GM12878 (cell line): Measurements from ENCODE around the gene FTL. TPM values are rescaled to one million over a fixed set of nuclear protein-coding genes. Genes with fewer than 3 reads are reported as not detected.

Experiments
- ATAC-seq: fragments of 200-7000 bp; cut with Tn5 transposase; 3 replicates; pipeline ENCODE4 v1.9.1; 2020; ENCODE audit warnings: mild to moderate bottlenecking, moderate library complexity
- BruUV-seq: library from RNA; stranded (reverse); fragments of 400-500 nt; replicated peaks from 2 replicates; lab custom pipeline; 2021; lab: Mats Ljungman, UMichigan
- CTCF ChIA-PET: fragments of 300-600 bp; sonication (Branson Sonifier 250); formaldehyde crosslinking; extraction: SDS; loops from one replicate; lab custom pipeline; 2021; ENCODE audit warnings: inconsistent platforms; lab: Yijun Ruan, JAX
- POLR2A ChIA-PET: fragments of 350-600 bp; formaldehyde crosslinking; extraction: SDS; loops from one replicate; lab custom pipeline; 2021; ENCODE audit warnings: inconsistent platforms; lab: Charles Lee
- RAD21 ChIA-PET: fragments of 300-600 bp; sonication (Branson Sonifier 250); formaldehyde crosslinking; loops from one replicate; lab custom pipeline; 2023; ENCODE audit warnings: antibody characterized with exemption; ENCODE audit not compliant: unreplicated experiment; lab: Charles Lee
- SMC1A ChIA-PET: fragments of 300-600 bp; sonication (Branson Sonifier 250); formaldehyde crosslinking; loops from one replicate; lab custom pipeline; 2023; ENCODE audit not compliant: unreplicated experiment, uncharacterized antibody; lab: Charles Lee
- DNase-seq: peaks from one replicate; pipeline ENCODE4 v3.0.0-alpha.2; 2011; ENCODE audit warnings: low read depth, low spot score
- FAIRE-seq: peaks from 3 replicates; lab custom pipeline; 2011; peaks lifted over from hg19 to GRCh38; lab: Jason Lieb, UNC
- H2AFZ ChIP-seq: 2 replicates; pipeline ENCODE4 v1.6.0; 2011; ENCODE audit warnings: low read depth, low read length, control low read depth; ENCODE audit not compliant: control insufficient read depth
- H3K27ac ChIP-seq: 2 replicates; pipeline ENCODE4 v1.5.1; 2011; ENCODE audit warnings: control low read depth; ENCODE audit not compliant: control insufficient read depth, insufficient read depth
- H3K27me3 ChIP-seq, 2 experiments: replicated peaks in 1 of 2; 2 replicates each; pipeline versions ENCODE4 v1.6.0 to v1.6.1; 2011; ENCODE audit warnings: low read length in 1 of 2; ENCODE audit not compliant: control insufficient read depth in 2 of 2, insufficient read depth in 2 of 2
- H3K36me3 ChIP-seq, 2 experiments: 2 replicates each; pipeline ENCODE4 v1.5.1; 2011; ENCODE audit warnings: low read length in 1 of 2; ENCODE audit not compliant: control insufficient read depth in 2 of 2, insufficient read depth in 2 of 2
- H3K4me1 ChIP-seq: 2 replicates; pipeline ENCODE4 v1.6.1; 2011; ENCODE audit warnings: mild to moderate bottlenecking, low read length, moderate library complexity, mixed read lengths; ENCODE audit not compliant: control insufficient read depth, insufficient read depth
- H3K4me2 ChIP-seq: 2 replicates; pipeline ENCODE4 v1.6.0; 2011; ENCODE audit warnings: control low read depth; ENCODE audit not compliant: control insufficient read depth, insufficient read depth
- H3K4me3 ChIP-seq: fragments of 200-600 bp; sonication (generic); 2 replicates; pipeline ENCODE4 v1.5.1; 2016
- H3K79me2 ChIP-seq: 2 replicates; pipeline ENCODE4 v1.6.0; 2011; ENCODE audit warnings: low read length; ENCODE audit not compliant: control insufficient read depth, insufficient read depth
- H3K9ac ChIP-seq: 2 replicates; pipeline ENCODE4 v1.8.0; 2011; ENCODE audit warnings: low read length, control low read depth, mixed read lengths; ENCODE audit not compliant: control insufficient read depth, insufficient read depth
- H3K9me3 ChIP-seq: replicated peaks from 3 replicates; pipeline ENCODE4 v1.5.1; 2011; ENCODE audit warnings: mild to moderate bottlenecking, low read length; ENCODE audit not compliant: control insufficient read depth, insufficient read depth
- H4K20me1 ChIP-seq: 2 replicates; pipeline ENCODE4 v1.6.0; 2011; ENCODE audit not compliant: control insufficient read depth, insufficient read depth
- BCL11A ChIP-seq: IDR thresholded peaks from 2 replicates; pipeline ENCODE4 v1.6.1; 2011; ENCODE audit warnings: low read depth, low read length
- CUX1 ChIP-seq: IDR thresholded peaks from 2 replicates; pipeline ENCODE4 v1.6.1; 2012; ENCODE audit warnings: improper control_type of control experiment, low read depth, low read length; ENCODE audit not compliant: insufficient replicate concordance
- E2F4 ChIP-seq: IDR thresholded peaks from 2 replicates; pipeline ENCODE4 v1.6.1; 2012; ENCODE audit warnings: low read depth, low read length, improper control_type of control experiment
- MAX ChIP-seq: IDR thresholded peaks from 2 replicates; pipeline ENCODE4 v1.6.1; 2012; ENCODE audit warnings: low read depth, low read length, improper control_type of control experiment
- MYC ChIP-seq: IDR thresholded peaks from 2 replicates; pipeline ENCODE4 v1.6.1; 2011; ENCODE audit warnings: mild to moderate bottlenecking, low read length, moderate library complexity, inconsistent platforms; ENCODE audit not compliant: insufficient read depth, insufficient replicate concordance, insufficient read length, severe bottlenecking
- NR2C1 ChIP-seq: fragments of 450-650 bp; IDR thresholded peaks from 2 replicates; pipeline ENCODE4 v1.6.1; 2017; ENCODE audit warnings: antibody characterized with exemption, mild to moderate bottlenecking, moderate library complexity
- NR2F1 ChIP-seq: fragments of 450-650 bp; conservative IDR thresholded peaks from 2 replicates; pipeline ENCODE4 v1.6.1; 2017; ENCODE audit warnings: mild to moderate bottlenecking
- NRF1 ChIP-seq: conservative IDR thresholded peaks from 2 replicates; pipeline ENCODE4 v1.6.1; 2011; ENCODE audit warnings: mild to moderate bottlenecking, low read depth, low read length, improper control_type of control experiment
- PAX8 ChIP-seq: fragments of 450-650 bp; IDR thresholded peaks from 2 replicates; pipeline ENCODE4 v1.6.1; 2017; ENCODE audit warnings: mild to moderate bottlenecking, moderate library complexity
- POLR2A ChIP-seq: IDR thresholded peaks from 2 replicates; pipeline ENCODE4 v1.6.1; 2011; ENCODE audit warnings: low read depth, mild to moderate bottlenecking, low read length
- ZNF384 ChIP-seq: IDR thresholded peaks from 2 replicates; pipeline ENCODE4 v1.6.1; 2012; ENCODE audit warnings: low read depth, mild to moderate bottlenecking, low read length, improper control_type of control experiment, borderline replicate concordance
- ZNF622 ChIP-seq: fragments of 450-650 bp; IDR thresholded peaks from 2 replicates; pipeline ENCODE4 v1.6.1; 2017; ENCODE audit warnings: mild to moderate bottlenecking, inconsistent platforms
- WGBS: methylation state at CpG from one replicate; pipeline ENCODE4 v1.1.6; 2016; ENCODE audit warnings: low lambda C conversion rate; ENCODE audit not compliant: insufficient replicate concordance, insufficient coverage; ENCODE audit errors: missing lambda C conversion rate; 5-methylcytosine and 5-hydroxymethylcytosine counted together
- in situ Hi-C: fragments of 300-500 bp; cut with MboI; formaldehyde crosslinking; loops from 9 replicates; pipeline ENCODE4 v1.14.3; 2018; ENCODE audit warnings: mixed read lengths
- intact Hi-C: fragments of 100-400 bp; cut with micrococcal nuclease; formaldehyde crosslinking; loops from one replicate; pipeline ENCODE4 v1.14.2; 2022; ENCODE audit not compliant: unreplicated experiment
- polyA plus RNA-seq, 11 experiments: library from polyadenylated mRNA; depleted of rRNA in 4 of 11; unstranded in 6 of 11; stranded (reverse) in 5 of 11; fragments of >200 nt; fragmentation: Nextera tagmentation in 4 of 11; fragmentation: Illumina TruSeq in 1 of 11; extraction: Ambion mirVana in 4 of 11; extraction: Trizol in 1 of 11; gene quantifications; 1 replicate in 1 of 11; 2 replicates in 10 of 11; pipeline versions ENCODE4 v1.2.1 to v1.2.3, GENCODE V29; 2011 to 2016; ENCODE audit warnings: inconsistent platforms in 2 of 11, missing spikeins in 2 of 11, low read depth in 1 of 11
- total RNA-seq, 4 experiments: library from RNA; depleted of rRNA in 3 of 4; stranded (reverse); fragments of >200 nt in 3 of 4; fragmentation: Illumina TruSeq in 1 of 4; extraction: Trizol in 1 of 4; gene quantifications; 2 replicates each; pipeline versions ENCODE4 v1.2.1 to v1.2.3, GENCODE V29; 2013 to 2021
- TF ChIP-seq, protein P1 (sequence below): fragments of 450-650 bp; IDR thresholded peaks from 2 replicates; pipeline ENCODE4 v1.6.1; 2017; ENCODE audit warnings: borderline replicate concordance

Gene FTL
- total and polyA plus RNA-seq, 10 of the 15 experiments (the other 5 are each of a cell fraction or from before 2014, with no cell fraction given), result 364 to 8,913 (median 1,595) TPM

- ChIA-PET SMC1A (interaction anchor here (1.0 to 1.9 kb wide), 5 partner anchors 13 to 197 kb away, joined by 3 to 5 read pairs (median 4); partner anchors contain the start of gene FTL), RAD21 (interaction anchor here (0.5 to 2.4 kb wide), 9 partner anchors 13 to 920 kb away, joined by 3 to 10 read pairs (median 3); partner anchors contain the start of gene NUCB1), POLR2A (interaction anchor here (0.5 to 3.6 kb wide), 9 partner anchors 9 to 620 kb away, joined by 3 to 41 read pairs (median 8); partner anchors contain the start of genes HSD17B14 and NUCB1), CTCF (interaction anchor here (0.7 to 4.0 kb wide), 14 partner anchors 12 to 216 kb away, joined by 3 to 55 read pairs (median 14); partner anchors contain the start of gene PPP1R15A)
- Histone ChIP-seq H2AFZ (no peak overlapping the region), H3K9me3 (no peaks in the 10 kb centered on the region), H3K9ac (peak overlapping the region; percentile 91), H3K4me1 (peaks cover 3% of the 10 kb centered on the region), H3K79me2 (peaks cover 49% of the 10 kb centered on the region), H4K20me1 (no peaks in the 10 kb centered on the region), H3K36me3 (peaks cover 0 to 7% of the 10 kb centered on the region in 2 experiments; a peak in 3 of 4 replicates), H3K4me3 (peak overlapping the region; percentile 93), H3K4me2 (peak overlapping the region; percentile 80), H3K27me3 (no peaks in the 10 kb centered on the region), H3K27ac (peak overlapping the region; percentile 86)
- intact Hi-C loops, result no loop called here
- in situ Hi-C loops, result no loop called here
- TSS peak; percentile 62 for BruUV-seq
- 29% methylated on average over 8 of the region's 8 CpGs for WGBS
- no peak for FAIRE-seq
- ATAC-seq, result peak; percentile 2; the same call in 1 of the 3 replicates
- DNase-seq, result no peak
- no peak for TF ChIP-seq ZNF384
- no peak for TF ChIP-seq BCL11A
- no peak for TF ChIP-seq MAX
- no peak for TF ChIP-seq CUX1
- TF ChIP-seq, protein P1, sequence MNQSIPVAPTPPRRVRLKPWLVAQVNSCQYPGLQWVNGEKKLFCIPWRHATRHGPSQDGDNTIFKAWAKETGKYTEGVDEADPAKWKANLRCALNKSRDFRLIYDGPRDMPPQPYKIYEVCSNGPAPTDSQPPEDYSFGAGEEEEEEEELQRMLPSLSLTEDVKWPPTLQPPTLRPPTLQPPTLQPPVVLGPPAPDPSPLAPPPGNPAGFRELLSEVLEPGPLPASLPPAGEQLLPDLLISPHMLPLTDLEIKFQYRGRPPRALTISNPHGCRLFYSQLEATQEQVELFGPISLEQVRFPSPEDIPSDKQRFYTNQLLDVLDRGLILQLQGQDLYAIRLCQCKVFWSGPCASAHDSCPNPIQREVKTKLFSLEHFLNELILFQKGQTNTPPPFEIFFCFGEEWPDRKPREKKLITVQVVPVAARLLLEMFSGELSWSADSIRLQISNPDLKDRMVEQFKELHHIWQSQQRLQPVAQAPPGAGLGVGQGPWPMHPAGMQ, result no peak
- no peak for TF ChIP-seq NRF1
- no peak for TF ChIP-seq ZNF622
- TF ChIP-seq NR2C1, result no peak
- no peak for TF ChIP-seq PAX8
- no peak for TF ChIP-seq POLR2A
- TF ChIP-seq NR2F1, result no peak
- TF ChIP-seq MYC, result no peak
- TF ChIP-seq E2F4, result no peak
These were observed 26.9 kb downstream of the FTL start for GRCh38 chr19:48991873-48992580.
